Upper lobe of left lung (tissue), 6 donors: ENCODE measurements around the gene BID. TPM values are rescaled to one million over a fixed set of nuclear protein-coding genes. Genes with fewer than 3 reads are reported as not detected.

Experiments used
- ATAC-seq, 2 donors: fragments of 200-7000 bp; cut with Tn5 transposase; one replicate each; pipeline ENCODE4 v1.9.1; 2022; ENCODE audit warnings: mild to moderate bottlenecking in 2 of 2, moderate library complexity in 2 of 2; ENCODE audit not compliant: low FRiP score in 2 of 2
- DNase-seq, 2 donors: peaks; one replicate each; pipeline ENCODE4 v3.0.0-alpha.2; 2019 to 2020
- H3K27ac ChIP-seq, 4 donors: fragments of 200-600 bp; sonication (generic); one replicate each; pipeline ENCODE4 v1.5.1; 2016 to 2019
- H3K27me3 ChIP-seq, 4 donors: fragments of 200-600 bp; sonication (generic); one replicate each; pipeline ENCODE4 v1.5.1; 2017 to 2019
- H3K36me3 ChIP-seq, 4 donors: fragments of 200-600 bp; sonication (generic); one replicate each; pipeline ENCODE4 v1.5.1; 2016 to 2019
- H3K4me1 ChIP-seq, 4 donors: fragments of 200-600 bp; sonication (generic); one replicate each; pipeline ENCODE4 v1.5.1; 2018 to 2019
- H3K4me3 ChIP-seq, 4 donors: fragments of 200-600 bp; sonication (generic); one replicate each; pipeline ENCODE4 v1.5.1; 2017 to 2019; ENCODE audit warnings: mild to moderate bottlenecking in 2 of 4, moderate library complexity in 1 of 4
- H3K9me3 ChIP-seq, 4 donors: fragments of 200-600 bp; sonication (generic); one replicate each; pipeline ENCODE4 v1.5.1; 2018 to 2019
- EP300 ChIP-seq, 4 donors: sonication (generic); formaldehyde crosslinking; IDR thresholded peaks; one replicate each; pipeline ENCODE4 v1.5.1; 2017; ENCODE audit warnings: antibody characterized with exemption in 4 of 4, control low read depth in 2 of 4
- POLR2A ChIP-seq, 4 donors: fragments of 450-650 bp; IDR thresholded peaks; one replicate each; pipeline ENCODE4 v1.5.1; 2016 to 2017; ENCODE audit warnings: antibody characterized with exemption in 4 of 4, mild to moderate bottlenecking in 2 of 4
- POLR2AphosphoS5 ChIP-seq, 2 donors: sonication (generic); formaldehyde crosslinking; IDR thresholded peaks; one replicate each; pipeline ENCODE4 v1.5.1; 2017; ENCODE audit warnings: antibody characterized with exemption in 2 of 2
- whole genome bisulfite sequencing, 2 donors: methylation state at CpG; one replicate each; pipeline ENCODE4 v1.1.5; 2017 to 2018; 5-methylcytosine and 5-hydroxymethylcytosine counted together
- total RNA-seq, 6 donors: library from RNA; depleted of rRNA in 4 of 6; stranded (reverse); fragments of >200 nt in 4 of 6; gene quantifications; one replicate each; pipeline versions ENCODE4 v1.1.0 to v1.2.1, GENCODE V29; 2016 to 2021
- TF ChIP-seq, protein P1 (sequence below), 6 experiments: fragments of 450-650 bp in 4 of 6; fragments of 200-600 bp in 2 of 6; sonication (generic) in 2 of 6; IDR thresholded peaks; one replicate each; pipeline ENCODE4 v1.5.1; 2016 to 2019; ENCODE audit warnings: antibody characterized with exemption in 6 of 6
- donor health status: DM: no; HTN: no; CAD: no; lungs with moderate emphysema.
- donor health status: DM: no; HTN: yes; CAD: no; lungs with severe emphysema.

The BID gene
- total RNA-seq, 6 donors from 2014 or later: 10.5 to 55.9 (median 27.3) TPM

DNA sequence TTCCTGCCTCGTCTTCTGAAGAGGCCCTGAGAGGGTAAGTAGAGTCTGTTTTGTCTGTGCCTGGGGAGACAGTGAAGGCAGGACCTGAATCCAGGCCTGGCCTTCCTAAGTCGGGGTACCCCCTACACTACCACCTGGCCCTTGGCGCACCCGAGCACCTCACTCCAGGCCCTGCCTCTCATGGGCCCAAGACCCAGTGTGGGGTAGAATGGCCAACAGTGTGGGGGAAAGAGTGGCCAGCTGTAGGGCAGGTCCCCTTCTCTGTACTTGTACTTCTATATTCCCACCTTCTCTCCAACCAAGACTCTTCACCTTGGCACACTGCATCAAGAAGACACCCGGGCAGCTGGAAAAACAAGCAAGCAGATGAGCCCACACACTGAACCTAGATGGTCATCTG, 22.4 kb upstream of the BID start:
- no peaks in the 10 kb centered on the region for H3K27me3 ChIP-seq
- H3K36me3 ChIP-seq: peaks cover 0 to 8% (median 0%) of the 10 kb centered on the region in 4 donors
- 95 to 100% methylated on average over 5 of the region's 5 CpGs for WGBS, 2 donors
- TF ChIP-seq, protein P1, sequence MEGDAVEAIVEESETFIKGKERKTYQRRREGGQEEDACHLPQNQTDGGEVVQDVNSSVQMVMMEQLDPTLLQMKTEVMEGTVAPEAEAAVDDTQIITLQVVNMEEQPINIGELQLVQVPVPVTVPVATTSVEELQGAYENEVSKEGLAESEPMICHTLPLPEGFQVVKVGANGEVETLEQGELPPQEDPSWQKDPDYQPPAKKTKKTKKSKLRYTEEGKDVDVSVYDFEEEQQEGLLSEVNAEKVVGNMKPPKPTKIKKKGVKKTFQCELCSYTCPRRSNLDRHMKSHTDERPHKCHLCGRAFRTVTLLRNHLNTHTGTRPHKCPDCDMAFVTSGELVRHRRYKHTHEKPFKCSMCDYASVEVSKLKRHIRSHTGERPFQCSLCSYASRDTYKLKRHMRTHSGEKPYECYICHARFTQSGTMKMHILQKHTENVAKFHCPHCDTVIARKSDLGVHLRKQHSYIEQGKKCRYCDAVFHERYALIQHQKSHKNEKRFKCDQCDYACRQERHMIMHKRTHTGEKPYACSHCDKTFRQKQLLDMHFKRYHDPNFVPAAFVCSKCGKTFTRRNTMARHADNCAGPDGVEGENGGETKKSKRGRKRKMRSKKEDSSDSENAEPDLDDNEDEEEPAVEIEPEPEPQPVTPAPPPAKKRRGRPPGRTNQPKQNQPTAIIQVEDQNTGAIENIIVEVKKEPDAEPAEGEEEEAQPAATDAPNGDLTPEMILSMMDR (IDR thresholded peaks at IDR 0.05): no peak
- no peak for TF ChIP-seq EP300 (IDR thresholded peaks at IDR 0.05)
- TF ChIP-seq POLR2AphosphoS5 (IDR thresholded peaks at IDR 0.05): no peak
- no peak for TF ChIP-seq POLR2A (IDR thresholded peaks at IDR 0.05)
- H3K4me1 ChIP-seq: peaks cover 0 to 2% (median 0%) of the 10 kb centered on the region in 4 donors
- no peak overlapping the region for H3K4me3 ChIP-seq
- no peak for DNase-seq
- H3K27ac ChIP-seq: no peak overlapping the region
- H3K9me3 ChIP-seq: no peaks in the 10 kb centered on the region
- no peak for ATAC-seq

DNA sequence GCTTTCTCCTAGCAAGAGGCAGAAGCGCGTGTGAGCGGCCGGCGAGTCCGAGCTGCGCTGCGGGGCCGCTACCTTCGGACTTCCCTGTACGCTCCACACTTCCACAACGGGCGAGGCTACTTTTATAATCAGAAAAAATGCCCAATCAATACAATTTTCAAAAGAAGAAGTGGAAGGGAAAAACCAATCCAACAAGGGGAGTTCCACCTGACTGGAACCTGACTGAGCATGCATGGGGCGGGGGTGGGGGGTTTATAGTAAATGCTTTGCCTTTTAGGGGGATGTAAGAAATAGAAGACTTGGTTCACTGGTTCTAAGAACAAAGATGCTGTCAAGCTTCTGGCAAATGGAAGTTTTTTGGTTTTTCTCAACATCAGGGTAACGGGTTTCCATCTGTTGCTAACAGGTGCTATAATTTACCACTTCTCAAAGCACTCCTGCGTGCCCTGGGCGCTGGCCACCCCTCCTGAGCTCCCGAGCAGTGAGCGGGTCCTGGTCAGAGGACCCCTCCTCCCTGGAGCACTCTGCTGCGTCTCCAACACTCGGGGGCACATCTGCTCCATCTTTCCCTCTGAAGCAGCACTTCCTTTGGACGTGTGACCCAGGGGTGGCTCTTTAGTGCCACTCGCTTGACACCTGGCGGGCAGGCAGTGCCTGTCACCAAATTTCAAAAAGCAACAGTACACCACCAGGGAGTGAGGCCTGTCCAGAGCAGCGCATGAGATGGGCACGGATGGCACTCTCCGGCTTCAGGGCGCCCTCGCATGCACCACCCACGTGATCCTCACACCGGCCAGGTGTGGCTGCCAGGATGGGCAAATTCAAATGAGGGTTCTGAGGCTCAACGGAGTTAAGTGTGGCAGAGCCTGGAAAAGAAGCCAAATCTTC, 21.6 kb upstream of the BID start:
- no peak for TF ChIP-seq POLR2AphosphoS5 (IDR thresholded peaks at IDR 0.05)
- Histone ChIP-seq H3K4me3 (no peak overlapping the region), H3K27me3 (no peaks in the 10 kb centered on the region), H3K27ac (no peak overlapping the region), H3K9me3 (no peaks in the 10 kb centered on the region), H3K4me1 (peaks cover 0 to 2% (median 0%) of the 10 kb centered on the region in 4 donors), H3K36me3 (peaks cover 0 to 9% (median 0%) of the 10 kb centered on the region in 4 donors)
- 93% methylated on average over 31 to 32 of the region's 32 CpGs for WGBS, 2 donors
- no peak for ATAC-seq
- no peak for DNase-seq

DNA sequence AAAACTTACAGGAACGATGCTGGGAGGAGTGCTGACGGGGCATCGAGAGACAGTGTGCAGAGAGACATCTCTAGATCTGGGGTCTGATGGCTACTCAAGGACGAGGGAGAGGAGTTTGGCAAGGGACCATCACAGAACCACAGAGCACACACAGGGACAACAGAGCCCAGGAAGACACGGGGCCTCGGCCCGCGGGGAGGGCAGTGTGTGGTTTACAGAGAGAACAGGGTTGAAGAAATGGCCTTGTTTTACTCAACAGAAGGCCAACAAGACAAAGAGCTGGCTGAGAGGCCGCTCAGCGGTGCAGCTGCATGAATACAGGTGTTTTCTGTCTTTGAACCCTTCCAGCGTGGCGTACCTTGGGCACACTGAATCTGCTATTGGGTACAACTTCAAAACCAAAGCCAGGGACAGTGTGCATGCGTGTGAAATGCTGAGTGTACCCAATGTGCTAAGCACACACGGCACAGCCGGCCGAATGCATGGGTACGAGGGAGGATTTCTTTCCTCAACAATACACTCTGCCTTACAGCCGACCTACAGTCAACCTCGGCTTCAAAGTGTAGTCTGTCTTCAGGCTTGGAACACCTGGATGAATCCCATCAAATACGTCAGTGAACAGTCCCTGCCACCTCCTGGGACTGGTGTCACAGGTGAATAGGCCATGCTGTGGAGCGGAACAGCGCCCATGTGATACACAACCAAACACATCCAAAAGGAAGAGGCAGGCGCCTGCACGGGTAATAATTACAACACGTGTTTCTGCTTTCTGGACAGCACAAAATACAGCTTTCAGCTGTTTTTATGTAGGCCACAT, 20.7 kb upstream of the BID start:
- no peak overlapping the region for H3K4me3 ChIP-seq
- H3K27ac ChIP-seq: no peak overlapping the region
- peaks cover 0 to 19% (median 4%) of the 10 kb centered on the region in 4 donors for H3K36me3 ChIP-seq
- WGBS, 2 donors: 89 to 92% methylated on average over 25 of the region's 25 CpGs
- H3K4me1 ChIP-seq: peaks cover 0 to 2% (median 0%) of the 10 kb centered on the region in 4 donors
- H3K27me3 ChIP-seq: no peaks in the 10 kb centered on the region
- no peaks in the 10 kb centered on the region for H3K9me3 ChIP-seq
- ATAC-seq (no peak), DNase-seq (no peak)
- TF ChIP-seq POLR2A (IDR thresholded peaks at IDR 0.05) (no peak), POLR2AphosphoS5 (IDR thresholded peaks at IDR 0.05) (no peak), EP300 (IDR thresholded peaks at IDR 0.05) (no peak)
- TF ChIP-seq, protein P1 (IDR thresholded peaks at IDR 0.05): no peak

DNA sequence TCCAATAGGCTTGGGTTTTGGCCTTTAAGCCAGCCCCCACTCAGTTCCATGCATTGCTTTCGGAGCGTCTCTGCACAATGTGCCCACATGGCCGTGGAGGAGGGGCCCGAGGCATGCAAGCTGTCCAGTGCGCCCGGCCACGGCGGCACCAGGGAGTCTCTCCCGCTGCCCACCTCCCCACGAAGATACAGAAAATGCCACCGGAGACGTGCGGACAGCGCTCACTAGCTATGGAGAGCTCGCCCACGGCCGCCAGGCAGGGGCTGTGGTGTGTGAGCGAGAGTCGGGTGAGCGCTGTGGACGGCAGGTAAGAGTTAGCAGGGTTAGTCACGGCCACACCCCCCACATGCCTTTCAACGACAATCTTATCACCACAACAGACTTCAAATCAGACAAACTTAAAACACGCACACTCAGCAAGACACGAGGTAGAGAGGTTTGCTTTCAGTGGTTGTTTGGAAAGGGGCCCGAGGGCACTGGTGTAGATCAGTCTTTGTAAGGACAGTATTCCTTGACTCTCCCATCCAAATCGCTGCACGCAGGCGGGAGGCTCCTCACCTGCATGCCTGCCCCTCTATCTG, 18.7 kb upstream of the BID start:
- H3K9me3 ChIP-seq: no peaks in the 10 kb centered on the region
- H3K4me3 ChIP-seq: no peak overlapping the region
- ATAC-seq: no peak
- no peak overlapping the region for H3K27ac ChIP-seq
- peaks cover 0 to 2% (median 0%) of the 10 kb centered on the region in 4 donors for H3K4me1 ChIP-seq
- no peaks in the 10 kb centered on the region for H3K27me3 ChIP-seq
- 77 to 84% methylated on average over 24 to 25 of the region's 29 CpGs for WGBS, 2 donors
- no peak for TF ChIP-seq POLR2A (IDR thresholded peaks at IDR 0.05)
- TF ChIP-seq EP300 (IDR thresholded peaks at IDR 0.05): no peak
- TF ChIP-seq POLR2AphosphoS5 (IDR thresholded peaks at IDR 0.05): no peak
- TF ChIP-seq, protein P1 (IDR thresholded peaks at IDR 0.05): no peak
- H3K36me3 ChIP-seq: peaks cover 0 to 37% (median 10%) of the 10 kb centered on the region in 4 donors
- DNase-seq: peak in 1 of 2 donors; percentile 57

DNA sequence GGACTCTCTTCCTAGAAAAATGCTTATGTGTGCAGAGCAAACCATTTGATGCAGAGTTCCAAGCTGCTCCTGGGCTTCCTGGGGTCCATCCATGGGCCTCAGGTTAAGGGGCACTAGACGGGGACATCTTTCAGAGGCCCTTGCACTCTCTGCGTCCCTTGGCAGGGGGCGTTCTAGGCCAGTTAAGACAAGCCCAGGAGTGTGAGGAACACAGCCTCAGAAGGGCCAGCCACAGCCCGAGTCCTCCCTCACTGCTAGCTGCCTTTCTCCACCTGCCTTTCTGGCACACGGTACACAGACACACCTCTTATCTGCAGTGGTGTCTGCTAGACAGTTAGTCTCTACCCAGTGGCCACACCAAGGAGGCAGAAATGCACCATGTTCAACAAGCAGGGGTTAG, 18.0 kb upstream of the BID start:
- ATAC-seq (no peak), DNase-seq (no peak)
- Histone ChIP-seq H3K4me1 (peaks cover 0 to 7% (median 2%) of the 10 kb centered on the region in 4 donors), H3K27ac (no peak overlapping the region), H3K4me3 (no peak overlapping the region), H3K9me3 (no peaks in the 10 kb centered on the region), H3K27me3 (no peaks in the 10 kb centered on the region), H3K36me3 (peaks cover 0 to 38% (median 10%) of the 10 kb centered on the region in 4 donors)
- 71% methylated on average over 5 of the region's 5 CpGs; no CpG with 5 or more reads in 1 of the 2 donors for WGBS, 2 donors
- TF ChIP-seq POLR2AphosphoS5 (IDR thresholded peaks at IDR 0.05): no peak
- no peak for TF ChIP-seq POLR2A (IDR thresholded peaks at IDR 0.05)
- TF ChIP-seq, protein P1 (IDR thresholded peaks at IDR 0.05): no peak
- TF ChIP-seq EP300 (IDR thresholded peaks at IDR 0.05): no peak
